Neuronal stem cell (in vitro differentiated cells): ENCODE results near the gene IFNB1.
A peak's percentile ranks its signal among the peaks of the same experiment; 100 is the strongest.

Experiments
- DNase-seq: peaks from one replicate; pipeline ENCODE4 v3.0.0-alpha.2; 2013; ENCODE audit warnings: low spot score
- H2AFZ ChIP-seq: one replicate; pipeline ENCODE4 v1.6.1; 2013; ENCODE audit warnings: mild to moderate bottlenecking, low read length, inconsistent platforms
- H2AK5ac ChIP-seq: 2 replicates; pipeline ENCODE4 v1.6.1; 2013; ENCODE audit warnings: low read depth, mild to moderate bottlenecking, inconsistent platforms, low read length, moderate library complexity, mixed read lengths
- H2BK120ac ChIP-seq: 2 replicates; pipeline ENCODE4 v1.6.1; 2013; ENCODE audit warnings: low read depth, mild to moderate bottlenecking, inconsistent platforms, low read length, moderate library complexity, mixed read lengths
- H2BK12ac ChIP-seq: one replicate; pipeline ENCODE4 v1.6.1; 2013; ENCODE audit warnings: low read length, inconsistent platforms
- H2BK15ac ChIP-seq: 2 replicates; pipeline ENCODE4 v1.6.1; 2013; ENCODE audit warnings: mild to moderate bottlenecking, low read length, inconsistent platforms, mixed read lengths
- H2BK5ac ChIP-seq: one replicate; pipeline ENCODE4 v1.6.1; 2013; ENCODE audit warnings: inconsistent platforms, mild to moderate bottlenecking, low read length, moderate library complexity
- H3K14ac ChIP-seq: one replicate; pipeline ENCODE4 v1.6.1; 2013; ENCODE audit warnings: low read length, inconsistent platforms
- H3K18ac ChIP-seq: 2 replicates; pipeline ENCODE4 v1.6.1; 2013; ENCODE audit warnings: low read length, inconsistent platforms
- H3K23ac ChIP-seq: 2 replicates; pipeline ENCODE4 v1.6.1; 2013; ENCODE audit warnings: low read depth, mild to moderate bottlenecking, mixed read lengths, low read length, inconsistent platforms; ENCODE audit not compliant: poor library complexity
- H3K27ac ChIP-seq: replicated peaks from 3 replicates; pipeline ENCODE4 v1.5.1; 2013; ENCODE audit warnings: low read length, inconsistent platforms
- H3K27me3 ChIP-seq, 3 experiments: 2 replicates each; pipeline ENCODE4 v1.6.1; 2013; ENCODE audit warnings: low read length in 3 of 3, mild to moderate bottlenecking in 2 of 3, inconsistent platforms in 1 of 3, low read depth in 1 of 3, mixed read lengths in 1 of 3, moderate library complexity in 1 of 3; ENCODE audit not compliant: control insufficient read depth in 3 of 3, insufficient read depth in 3 of 3
- H3K36me3 ChIP-seq, 2 donors: replicated peaks in 1 of 2; 2 replicates each; pipeline ENCODE4 v1.6.1; 2013; ENCODE audit warnings: low read length in 2 of 2; ENCODE audit not compliant: control insufficient read depth in 2 of 2, insufficient read depth in 2 of 2
- H3K4ac ChIP-seq: 2 replicates; pipeline ENCODE4 v1.6.1; 2013; ENCODE audit warnings: inconsistent platforms, mild to moderate bottlenecking, low read length, moderate library complexity
- H3K4me1 ChIP-seq, 2 donors: 1 replicate in 1 of 2; 2 replicates in 1 of 2; pipeline ENCODE4 v1.6.1; 2013; ENCODE audit warnings: low read length in 2 of 2, low read depth in 1 of 2; ENCODE audit not compliant: control insufficient read depth in 2 of 2, insufficient read depth in 1 of 2
- H3K4me2 ChIP-seq: one replicate; pipeline ENCODE4 v1.6.1; 2013; ENCODE audit warnings: mild to moderate bottlenecking, low read length, inconsistent platforms; ENCODE audit not compliant: insufficient read depth, poor library complexity, severe bottlenecking
- H3K4me3 ChIP-seq, 2 donors: 2 replicates each; pipeline ENCODE4 v1.5.1; 2013; ENCODE audit warnings: low read length in 2 of 2, mild to moderate bottlenecking in 2 of 2, inconsistent platforms in 1 of 2, moderate library complexity in 1 of 2
- H3K79me1 ChIP-seq: one replicate; pipeline ENCODE4 v1.6.1; 2013; ENCODE audit warnings: low read depth, mild to moderate bottlenecking, inconsistent platforms, low read length, moderate library complexity
- H3K9ac ChIP-seq: one replicate; pipeline ENCODE4 v1.6.1; 2013; ENCODE audit warnings: mild to moderate bottlenecking, low read depth, low read length, inconsistent platforms; ENCODE audit not compliant: poor library complexity
- H3K9me3 ChIP-seq, 2 donors: replicated peaks in 1 of 2; 2 replicates each; pipeline versions ENCODE3 to v1.6.1; 2013; ENCODE audit warnings: low read length in 2 of 2, mild to moderate bottlenecking in 2 of 2, inconsistent platforms in 1 of 2, low read depth in 1 of 2, mixed read lengths in 1 of 2, moderate library complexity in 1 of 2; ENCODE audit not compliant: control insufficient read depth in 2 of 2, insufficient read depth in 1 of 2
- H4K8ac ChIP-seq: one replicate; pipeline ENCODE4 v1.6.1; 2013; ENCODE audit warnings: low read depth, mild to moderate bottlenecking, inconsistent platforms, low read length, moderate library complexity
- H4K91ac ChIP-seq: one replicate; pipeline ENCODE4 v1.6.1; 2013; ENCODE audit warnings: low read length, low read depth, mild to moderate bottlenecking, inconsistent platforms; ENCODE audit not compliant: poor library complexity
- WGBS, 2 donors: extraction: QIAGEN DNeasy Blood & Tissue Kit; methylation state at CpG; one replicate each; pipeline ENCODE4 v1.1.7; 2013; ENCODE audit warnings: missing lambda C conversion rate in 2 of 2, mixed read lengths in 1 of 2; ENCODE audit not compliant: insufficient read length in 2 of 2, insufficient replicate concordance in 1 of 2; ENCODE audit errors: extremely low coverage in 2 of 2; 5-methylcytosine and 5-hydroxymethylcytosine counted together

The IFNB1 gene

DNA sequence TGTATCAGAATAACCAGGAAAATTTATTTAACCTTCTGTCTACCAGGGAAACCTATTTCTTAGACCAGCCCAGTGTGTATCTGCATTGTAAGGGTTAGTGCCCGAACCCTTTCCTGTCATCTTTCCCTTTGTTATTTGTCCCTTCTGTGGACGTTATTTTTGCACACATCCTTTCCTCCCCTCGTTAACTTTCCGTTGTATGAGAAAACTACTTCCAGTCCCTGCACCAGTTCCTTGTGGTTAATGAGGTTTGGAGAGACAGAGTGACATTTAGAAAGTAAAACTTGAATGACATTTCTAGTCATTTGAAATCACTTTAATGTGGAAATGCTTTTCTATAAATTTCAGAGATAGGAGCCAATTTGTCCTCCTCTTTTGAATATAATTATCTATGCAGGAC, 4.3 kb upstream of the IFNB1 start:
- no peak overlapping the region for H3K18ac ChIP-seq
- no peak overlapping the region for H3K4me2 ChIP-seq
- H3K9ac ChIP-seq = no peak overlapping the region
- no peak overlapping the region for H2BK15ac ChIP-seq
- no peak overlapping the region for H4K91ac ChIP-seq
- no peaks in the 10 kb centered on the region for H3K79me1 ChIP-seq
- no peak overlapping the region for H2AK5ac ChIP-seq
- no peak overlapping the region for H2BK5ac ChIP-seq
- peaks cover 2 to 5% of the 10 kb centered on the region in 2 donors for H3K4me1 ChIP-seq
- no peaks in the 10 kb centered on the region for H3K36me3 ChIP-seq
- no CpG with 5 or more reads among the region's 4 CpGs for WGBS, 2 donors
- no peak overlapping the region for H2BK12ac ChIP-seq
- no peaks in the 10 kb centered on the region for H3K27me3 ChIP-seq
- no peak for DNase-seq
- H3K27ac ChIP-seq = no peak overlapping the region
- H4K8ac ChIP-seq = no peak overlapping the region
- no peak overlapping the region for H3K4me3 ChIP-seq
- H3K14ac ChIP-seq = no peak overlapping the region
- no peak overlapping the region for H3K4ac ChIP-seq
- no peak overlapping the region for H2BK120ac ChIP-seq
- no peak overlapping the region for H2AFZ ChIP-seq
- no peak overlapping the region for H3K23ac ChIP-seq
- H3K9me3 ChIP-seq = peaks cover 2% of the 10 kb centered on the region in 2 donors

DNA sequence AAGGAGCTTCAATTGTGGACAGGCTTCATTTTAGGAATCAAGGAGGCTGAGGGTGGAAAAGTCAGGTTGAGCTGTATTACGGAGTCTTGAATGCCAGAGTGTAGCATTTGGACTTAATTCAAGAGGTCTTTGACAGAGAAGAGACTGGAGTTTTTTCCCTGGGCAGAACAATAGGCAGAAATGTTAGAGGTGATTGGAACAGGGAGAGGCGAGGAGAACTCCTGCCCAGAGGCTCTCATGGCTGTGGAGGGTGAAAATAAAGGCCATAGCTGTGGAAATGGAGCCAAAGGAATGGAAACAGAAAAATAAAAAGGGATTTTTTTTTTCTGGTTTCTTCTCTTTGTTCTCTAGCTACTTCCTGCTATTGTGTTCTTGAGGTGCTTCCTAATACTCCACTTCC, 3.7 kb upstream of the IFNB1 start:
- Histone ChIP-seq H3K9me3 (no peaks in the 10 kb centered on the region), H4K91ac (no peak overlapping the region), H2BK5ac (no peak overlapping the region), H3K4me3 (no peak overlapping the region), H3K79me1 (no peaks in the 10 kb centered on the region), H2AFZ (peak overlapping the region; percentile 40), H3K23ac (no peak overlapping the region), H3K14ac (no peak overlapping the region), H3K4me1 (peaks cover 2 to 5% of the 10 kb centered on the region in 2 donors), H3K27ac (no peak overlapping the region), H3K36me3 (no peaks in the 10 kb centered on the region), H3K18ac (no peak overlapping the region), H2BK12ac (no peak overlapping the region), H2BK15ac (no peak overlapping the region), H3K4ac (no peak overlapping the region), H3K9ac (no peak overlapping the region), H2AK5ac (no peak overlapping the region), H4K8ac (no peak overlapping the region), H2BK120ac (no peak overlapping the region), H3K4me2 (no peak overlapping the region), H3K27me3 (no peaks in the 10 kb centered on the region)
- DNase-seq = no peak
- no CpG with 5 or more reads among the region's 2 CpGs for WGBS, 2 donors

DNA sequence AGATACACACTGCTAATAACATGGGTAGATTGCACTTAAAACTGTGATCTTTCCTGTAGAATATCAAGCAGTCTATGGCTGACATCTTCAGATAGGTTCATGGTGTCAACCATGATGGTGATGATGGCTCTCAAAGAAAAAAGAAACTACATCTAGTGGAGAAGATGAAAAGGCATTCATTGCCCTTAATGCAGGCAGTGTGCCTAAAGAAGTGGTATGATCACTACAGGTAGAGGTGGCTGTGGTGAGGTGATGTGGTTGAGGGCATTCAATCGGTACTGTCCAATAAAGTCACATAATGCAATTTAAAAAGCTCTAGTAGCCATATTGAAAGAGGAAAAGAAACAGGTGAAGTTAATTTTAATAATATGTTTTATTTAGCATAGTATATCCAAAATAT, 3.1 kb upstream of the IFNB1 start:
- Histone ChIP-seq H3K4me2 (no peak overlapping the region), H2AFZ (no peak overlapping the region), H3K36me3 (no peaks in the 10 kb centered on the region), H3K79me1 (no peaks in the 10 kb centered on the region), H3K4me1 (peaks cover 2 to 5% of the 10 kb centered on the region in 2 donors), H3K4me3 (no peak overlapping the region), H3K27ac (no peak overlapping the region), H3K9ac (no peak overlapping the region), H2BK12ac (no peak overlapping the region), H4K8ac (no peak overlapping the region), H3K27me3 (no peaks in the 10 kb centered on the region), H3K4ac (no peak overlapping the region), H2AK5ac (no peak overlapping the region), H4K91ac (no peak overlapping the region), H3K9me3 (no peaks in the 10 kb centered on the region), H3K23ac (no peak overlapping the region), H3K14ac (no peak overlapping the region), H2BK120ac (no peak overlapping the region), H3K18ac (no peak overlapping the region), H2BK5ac (no peak overlapping the region), H2BK15ac (no peak overlapping the region)
- no peak for DNase-seq
- WGBS, 2 donors = no CpG with 5 or more reads among the region's 1 CpG

DNA sequence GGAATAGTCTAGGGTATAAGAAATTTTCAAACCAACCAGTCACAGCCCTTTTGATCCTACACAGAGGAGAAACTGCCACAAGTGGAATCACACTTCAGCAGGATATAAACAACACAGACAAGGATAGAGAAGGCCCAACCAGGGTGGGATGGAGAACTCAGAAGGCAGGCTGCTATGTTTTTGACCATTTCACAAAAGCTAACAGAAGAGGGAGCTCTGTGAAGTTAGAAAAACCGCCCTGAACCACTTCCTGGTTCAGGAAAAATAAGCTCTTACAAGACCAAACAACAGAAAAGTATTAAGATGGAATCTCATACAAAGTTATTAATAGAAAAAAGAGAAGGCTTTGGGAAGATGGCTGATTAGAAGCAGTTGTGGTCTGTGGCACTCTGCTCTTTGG, 960 bp upstream of the IFNB1 start:
- H3K9me3 ChIP-seq = no peaks in the 10 kb centered on the region
- DNase-seq = no peak
- no CpG with 5 or more reads among the region's 1 CpG for WGBS, 2 donors

More for the DNA sequence above, 960 bp upstream of the IFNB1 start:
- H2AK5ac ChIP-seq = no peak overlapping the region
- H3K14ac ChIP-seq = no peak overlapping the region
- no peak overlapping the region for H2BK120ac ChIP-seq
- H3K27ac ChIP-seq = no peak overlapping the region
- H3K9ac ChIP-seq = no peak overlapping the region
- no peak overlapping the region for H3K4me3 ChIP-seq
- H2AFZ ChIP-seq = peak overlapping the region; percentile 40
- no peak overlapping the region for H3K4me2 ChIP-seq
- H3K23ac ChIP-seq = no peak overlapping the region
- H3K4ac ChIP-seq = no peak overlapping the region
- H4K8ac ChIP-seq = no peak overlapping the region
- no peak overlapping the region for H3K18ac ChIP-seq
- H2BK12ac ChIP-seq = no peak overlapping the region
- H2BK15ac ChIP-seq = no peak overlapping the region
- H2BK5ac ChIP-seq = no peak overlapping the region
- H3K36me3 ChIP-seq = no peaks in the 10 kb centered on the region
- H4K91ac ChIP-seq = no peak overlapping the region
- no peaks in the 10 kb centered on the region for H3K27me3 ChIP-seq
- H3K4me1 ChIP-seq = peaks cover 5 to 6% of the 10 kb centered on the region in 2 donors
- H3K79me1 ChIP-seq = no peaks in the 10 kb centered on the region
